ENCODE measurements around the gene USP47.
"Not testable (repeated sequence)": the region's sequence is repeated elsewhere in the genome, so short reads cannot be mapped to it uniquely, and the experiment has no call there.

The USP47 gene

DNA sequence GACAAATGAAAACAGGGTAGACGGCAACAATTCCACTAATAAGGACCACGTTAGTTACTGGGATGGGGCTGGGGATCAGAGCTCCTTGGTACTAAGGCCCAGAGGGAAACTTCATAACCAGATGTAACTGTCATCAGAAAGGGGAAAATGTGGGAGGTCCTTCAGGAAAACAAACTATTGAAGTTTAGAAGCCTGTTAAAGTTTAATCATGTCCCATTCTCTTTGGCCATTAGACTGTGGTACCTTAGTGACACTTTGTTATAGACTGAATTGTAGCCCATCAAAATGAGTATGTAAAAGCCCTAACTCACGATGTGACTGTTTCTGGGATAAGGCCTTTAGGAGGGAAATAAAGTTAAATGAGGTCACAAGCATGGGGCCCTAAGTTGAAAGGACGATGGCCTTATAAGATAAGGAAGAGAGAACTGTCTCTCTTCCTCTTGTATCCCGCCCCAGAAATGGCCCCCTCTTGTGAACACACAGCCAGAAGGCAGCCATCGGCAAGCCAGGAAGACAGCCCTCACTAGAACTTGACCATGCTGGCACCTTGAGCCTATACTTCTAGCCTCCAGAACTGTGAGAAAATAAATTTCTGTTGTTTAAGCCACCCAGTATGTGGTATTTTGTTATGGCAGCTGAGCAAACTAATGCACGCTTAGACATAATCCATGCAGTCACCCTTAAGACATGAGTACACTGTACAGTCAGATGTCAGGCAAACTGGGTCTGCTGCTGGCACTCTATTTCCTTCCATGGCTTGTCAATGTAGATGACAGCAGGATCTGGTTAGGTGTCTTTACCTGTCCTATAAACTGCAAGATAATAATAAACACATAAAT, 26.9 kb upstream of the USP47 start:
- Mint-ChIP-seq H3K4me3 (no peak overlapping the region), H3K27me3 (peaks cover 4% of the 10 kb centered on the region), H3K36me3 (no peaks in the 10 kb centered on the region), H3K4me1 (ENCODE audit: low read depth) (no peaks in the 10 kb centered on the region), H3K9me3 (ENCODE audit: low read depth) (no peaks in the 10 kb centered on the region), H3K27ac (no peak overlapping the region)

DNA sequence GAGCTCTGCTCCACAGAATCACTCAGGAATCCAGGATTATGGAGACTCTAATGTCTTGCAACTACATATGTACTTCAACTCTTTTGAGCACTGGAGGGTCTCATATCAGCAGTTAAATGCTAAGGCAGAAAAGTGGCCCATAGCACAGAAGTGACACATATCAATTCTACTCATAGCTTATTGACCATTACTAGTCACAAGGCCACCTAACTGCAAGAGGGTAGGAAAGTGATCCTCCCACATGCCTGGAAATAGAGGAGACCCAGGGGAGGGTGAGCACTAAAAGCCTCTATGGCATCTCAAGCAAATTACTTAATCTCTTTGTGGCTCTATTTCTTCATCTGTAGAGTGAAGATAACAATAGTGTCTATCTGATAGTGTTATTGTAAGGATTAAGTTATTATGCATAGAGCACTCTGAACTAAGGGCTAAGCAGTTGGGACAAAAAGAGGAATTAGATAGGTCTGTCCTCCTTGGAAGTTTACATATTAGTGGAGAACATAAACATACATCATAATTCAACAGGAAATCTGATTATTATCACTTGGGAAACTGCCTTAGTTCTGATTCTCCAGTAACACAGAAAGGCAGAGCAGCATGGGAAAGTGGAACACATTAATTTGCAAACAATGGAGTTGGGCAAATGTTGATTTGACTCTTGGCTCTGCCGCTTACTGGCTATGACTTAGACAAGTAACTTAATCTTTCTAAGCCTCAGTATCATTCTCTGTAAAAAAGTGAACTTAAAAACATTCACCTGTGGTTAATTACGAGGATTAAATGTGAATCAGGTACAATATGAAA, 25.1 kb upstream of the USP47 start:
- peaks cover 4% of the 10 kb centered on the region for H3K27me3 Mint-ChIP-seq
- H3K27ac Mint-ChIP-seq: no peak overlapping the region
- H3K36me3 Mint-ChIP-seq: no peaks in the 10 kb centered on the region
- H3K4me1 Mint-ChIP-seq (ENCODE audit: low read depth): no peaks in the 10 kb centered on the region
- no peaks in the 10 kb centered on the region for H3K9me3 Mint-ChIP-seq (ENCODE audit: low read depth)
- H3K4me3 Mint-ChIP-seq: no peak overlapping the region

DNA sequence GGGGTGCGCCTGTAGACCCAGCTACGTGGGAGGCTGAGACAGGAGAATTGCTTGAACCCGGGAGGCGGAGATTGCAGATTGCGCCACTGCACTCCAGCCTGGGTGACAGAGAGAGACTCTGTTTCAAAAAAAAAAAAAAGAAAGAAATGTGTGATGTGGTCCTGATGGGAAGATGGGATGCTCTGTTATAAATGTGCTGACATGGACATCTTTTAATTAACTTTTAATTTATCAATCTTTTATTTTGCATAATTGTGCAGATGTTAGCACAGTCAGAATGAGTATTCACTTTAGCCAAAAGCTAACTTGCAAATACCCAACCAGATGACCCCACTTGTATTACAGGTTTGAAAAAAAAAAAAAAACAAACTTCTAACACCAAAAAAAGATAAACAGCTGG, 23.8 kb upstream of the USP47 start:
- Mint-ChIP-seq H3K4me1 (ENCODE audit: low read depth) (no peaks in the 10 kb centered on the region), H3K9me3 (ENCODE audit: low read depth) (no peaks in the 10 kb centered on the region), H3K4me3 (no peak overlapping the region), H3K27ac (no peak overlapping the region), H3K36me3 (no peaks in the 10 kb centered on the region), H3K27me3 (peaks cover 4% of the 10 kb centered on the region)

DNA sequence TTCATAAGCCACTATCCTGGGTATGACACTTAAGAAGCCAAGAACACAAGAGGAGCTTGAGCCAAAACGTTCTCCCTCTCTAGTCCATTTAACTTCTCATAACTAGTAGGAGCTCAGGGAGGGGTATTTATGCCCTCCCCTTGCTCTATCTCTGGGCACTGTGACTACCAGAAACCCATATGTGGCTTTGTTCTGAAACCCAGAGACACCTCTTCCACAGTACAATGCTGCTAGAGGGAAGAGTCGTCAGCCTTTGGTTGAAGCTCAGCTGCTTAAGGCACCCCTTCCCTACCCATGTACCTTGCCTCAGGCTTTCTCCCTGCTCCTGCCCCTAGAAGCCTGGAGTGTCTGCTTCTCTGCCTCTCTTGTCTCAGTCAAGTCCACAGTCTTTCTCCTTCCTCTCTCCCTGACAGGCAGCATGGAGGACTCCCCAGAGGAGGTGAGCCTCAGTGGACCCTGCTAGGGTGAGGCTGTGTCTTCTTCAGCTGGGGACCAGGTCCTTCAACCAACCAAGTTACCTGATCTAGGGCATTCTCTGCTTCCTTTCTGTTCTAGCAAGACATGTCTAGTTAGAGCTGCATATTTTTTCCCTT, 23.1 kb upstream of the USP47 start:
- Mint-ChIP-seq H3K9me3 (ENCODE audit: low read depth) (no peaks in the 10 kb centered on the region), H3K27ac (no peak overlapping the region), H3K27me3 (peaks cover 4% of the 10 kb centered on the region), H3K4me3 (no peak overlapping the region), H3K4me1 (ENCODE audit: low read depth) (no peaks in the 10 kb centered on the region), H3K36me3 (peaks cover under 1% of the 10 kb centered on the region)

GRCh38 chr11:11821899-11822298, 19.9 kb upstream of the USP47 start:
- Mint-ChIP-seq H3K36me3 (peaks cover 2% of the 10 kb centered on the region), H3K4me3 (no peak overlapping the region), H3K27me3 (no peaks in the 10 kb centered on the region), H3K9me3 (ENCODE audit: low read depth) (no peaks in the 10 kb centered on the region), H3K4me1 (ENCODE audit: low read depth) (no peaks in the 10 kb centered on the region), H3K27ac (no peak overlapping the region)

GRCh38 chr11:11822946-11823345, 18.8 kb upstream of the USP47 start:
- Mint-ChIP-seq H3K27ac (no peak overlapping the region), H3K27me3 (no peaks in the 10 kb centered on the region), H3K36me3 (peaks cover 2% of the 10 kb centered on the region), H3K4me1 (ENCODE audit: low read depth) (no peaks in the 10 kb centered on the region), H3K9me3 (ENCODE audit: low read depth) (no peaks in the 10 kb centered on the region), H3K4me3 (no peak overlapping the region)

- Mint-ChIP-seq H3K4me1 (ENCODE audit: low read depth) (no peaks in the 10 kb centered on the region), H3K27me3 (no peaks in the 10 kb centered on the region), H3K4me3 (no peak overlapping the region), H3K36me3 (peaks cover 4% of the 10 kb centered on the region), H3K9me3 (ENCODE audit: low read depth) (no peaks in the 10 kb centered on the region), H3K27ac (no peak overlapping the region)
Measured at GRCh38 chr11:11826260-11826659, 15.5 kb upstream of the USP47 start.

GRCh38 chr11:11827272-11827671, 14.5 kb upstream of the USP47 start:
- Mint-ChIP-seq H3K9me3 (ENCODE audit: low read depth) (no peaks in the 10 kb centered on the region), H3K4me3 (no peak overlapping the region), H3K27ac (no peak overlapping the region), H3K36me3 (peaks cover 4% of the 10 kb centered on the region), H3K4me1 (ENCODE audit: low read depth) (no peaks in the 10 kb centered on the region), H3K27me3 (no peaks in the 10 kb centered on the region)

GRCh38 chr11:11831406-11831805, 10.4 kb upstream of the USP47 start:
- H3K4me3 Mint-ChIP-seq; H3K9me3 Mint-ChIP-seq (ENCODE audit: low read depth); H3K36me3 Mint-ChIP-seq; H3K27ac Mint-ChIP-seq; H3K27me3 Mint-ChIP-seq; H3K4me1 Mint-ChIP-seq (ENCODE audit: low read depth): not testable (repeated sequence)

GRCh38 chr11:11836676-11837231, 5.0 kb upstream of the USP47 start:
- Mint-ChIP-seq H3K36me3 (no peaks in the 10 kb centered on the region), H3K9me3 (ENCODE audit: low read depth) (no peaks in the 10 kb centered on the region), H3K27ac (no peak overlapping the region), H3K27me3 (peaks cover 9% of the 10 kb centered on the region), H3K4me3 (no peak overlapping the region), H3K4me1 (ENCODE audit: low read depth) (peaks cover 3% of the 10 kb centered on the region)

DNA sequence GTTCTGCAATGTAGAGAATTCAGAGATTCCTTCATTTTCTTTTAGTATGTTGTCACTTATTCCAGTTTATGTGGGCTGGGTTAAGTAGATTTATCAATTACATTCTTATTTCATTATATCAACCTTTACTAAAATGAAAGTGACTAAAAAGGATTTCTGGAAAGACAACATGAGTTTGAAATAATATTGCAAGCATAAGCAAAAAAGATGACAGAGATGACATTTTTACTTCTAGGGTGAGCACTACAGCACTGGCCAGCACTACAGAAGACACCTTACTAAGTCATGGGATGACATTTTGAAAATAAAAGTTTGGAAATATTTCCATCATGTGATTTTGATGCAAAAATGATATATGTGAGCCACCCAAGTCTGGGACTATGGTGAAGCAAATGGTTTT, 2.1 kb upstream of the USP47 start:
- no peak overlapping the region for H3K27ac Mint-ChIP-seq

GRCh38 chr11:11841116-11841722, 553 bp upstream of the USP47 start:
- no peak overlapping the region for H3K4me3 Mint-ChIP-seq
- H3K9me3 Mint-ChIP-seq (ENCODE audit: low read depth): no peaks in the 10 kb centered on the region
- peaks cover 8% of the 10 kb centered on the region for H3K27me3 Mint-ChIP-seq
- H3K4me1 Mint-ChIP-seq (ENCODE audit: low read depth): peaks cover 3% of the 10 kb centered on the region
- H3K27ac Mint-ChIP-seq: no peak overlapping the region
- no peaks in the 10 kb centered on the region for H3K36me3 Mint-ChIP-seq

More for the DNA sequence above, 2.1 kb upstream of the USP47 start:
- Mint-ChIP-seq H3K9me3 (ENCODE audit: low read depth) (no peaks in the 10 kb centered on the region), H3K27me3 (peaks cover 8% of the 10 kb centered on the region), H3K4me1 (ENCODE audit: low read depth) (peaks cover 3% of the 10 kb centered on the region), H3K4me3 (no peak overlapping the region), H3K36me3 (no peaks in the 10 kb centered on the region)

GRCh38 chr11:11842421-11843008, 743 bp downstream of the USP47 start:
- Mint-ChIP-seq H3K36me3 (no peaks in the 10 kb centered on the region), H3K4me1 (ENCODE audit: low read depth) (peaks cover 3% of the 10 kb centered on the region), H3K4me3 (no peak overlapping the region), H3K27ac (no peak overlapping the region), H3K9me3 (ENCODE audit: low read depth) (no peaks in the 10 kb centered on the region), H3K27me3 (peaks cover 6% of the 10 kb centered on the region)

GRCh38 chr11:11843211-11843621, 1.4 kb downstream of the USP47 start:
- H3K4me1 Mint-ChIP-seq (ENCODE audit: low read depth): peaks cover 5% of the 10 kb centered on the region
- H3K9me3 Mint-ChIP-seq (ENCODE audit: low read depth): no peaks in the 10 kb centered on the region
- H3K36me3 Mint-ChIP-seq: no peaks in the 10 kb centered on the region

More at GRCh38 chr11:11843211-11843621, 1.4 kb downstream of the USP47 start:
- no peak overlapping the region for H3K4me3 Mint-ChIP-seq
- H3K27ac Mint-ChIP-seq: no peak overlapping the region
- H3K27me3 Mint-ChIP-seq: peaks cover 6% of the 10 kb centered on the region

Data from activated naive CD8-positive, alpha-beta T cell (primary cell).